NCI-H510A treated with DMSO at 0.1 percent for 48 hours (cell line): Measurements from ENCODE around the gene LMX1B.

Experiments
- DNase-seq: peaks from one replicate; lab custom pipeline; 2025; lab: John Stamatoyannopoulos, UW

LMX1B gene

DNA sequence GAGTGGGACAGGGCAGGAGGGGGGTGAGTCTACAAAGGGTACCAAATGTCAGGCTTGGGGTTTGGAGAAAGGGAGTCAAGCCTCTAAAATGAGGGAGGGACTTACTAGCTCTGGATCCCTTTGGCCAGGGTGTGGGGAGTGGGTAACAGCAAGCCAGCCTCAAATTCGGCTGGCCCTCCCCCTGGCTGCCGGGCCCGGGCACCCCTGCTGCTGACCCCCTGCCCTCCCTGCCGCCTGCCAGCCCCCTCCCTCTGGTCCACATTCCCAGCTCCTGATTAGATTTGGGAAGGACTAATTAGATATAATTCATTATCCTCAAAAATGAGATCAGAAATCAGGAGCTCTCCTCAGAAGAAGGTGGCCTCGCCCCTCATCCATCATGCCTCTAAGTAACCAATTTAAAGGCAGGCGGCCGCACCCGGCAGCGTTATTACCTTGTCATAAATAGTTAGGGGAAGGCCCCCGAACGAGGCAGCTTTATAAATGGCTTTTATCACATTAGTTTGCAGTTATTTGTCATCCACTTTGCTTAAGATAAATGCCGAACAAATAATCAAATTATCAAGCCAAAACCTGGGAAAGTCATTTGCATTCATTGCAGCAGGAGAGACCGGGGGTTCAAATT lies 44.6 kb downstream of the LMX1B start:
- no peak for DNase-seq

DNA sequence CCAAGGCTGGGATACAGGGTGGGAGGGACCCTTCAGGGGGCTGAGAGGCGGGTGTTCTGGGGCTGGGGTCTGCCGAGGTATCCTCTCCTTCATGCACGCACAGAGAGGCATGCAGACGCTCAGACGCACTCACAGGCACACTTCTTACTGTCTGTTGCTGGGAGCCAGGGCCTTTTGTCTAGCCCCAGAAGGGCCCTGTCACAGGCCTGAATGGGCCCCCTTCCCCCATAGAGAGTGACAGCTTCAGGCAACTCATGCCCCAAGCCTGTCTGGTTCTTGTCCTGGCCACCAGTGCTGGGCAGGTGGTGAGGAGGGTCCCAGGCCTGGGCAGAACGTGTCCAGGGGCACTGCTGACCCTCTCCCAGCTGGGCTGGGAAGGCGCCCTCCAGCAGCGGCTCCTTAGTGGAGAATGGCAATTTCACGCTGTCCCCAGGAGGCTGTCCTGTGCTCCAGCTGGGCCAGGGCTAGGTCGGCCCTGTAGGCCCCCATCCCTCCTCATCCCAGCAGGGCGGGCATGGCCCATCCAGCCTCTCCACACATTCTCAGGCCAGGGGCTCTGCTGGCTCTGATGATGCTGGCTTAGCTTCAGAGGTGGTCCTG lies 45.3 kb downstream of the LMX1B start:
- DNase-seq = no peak

DNA sequence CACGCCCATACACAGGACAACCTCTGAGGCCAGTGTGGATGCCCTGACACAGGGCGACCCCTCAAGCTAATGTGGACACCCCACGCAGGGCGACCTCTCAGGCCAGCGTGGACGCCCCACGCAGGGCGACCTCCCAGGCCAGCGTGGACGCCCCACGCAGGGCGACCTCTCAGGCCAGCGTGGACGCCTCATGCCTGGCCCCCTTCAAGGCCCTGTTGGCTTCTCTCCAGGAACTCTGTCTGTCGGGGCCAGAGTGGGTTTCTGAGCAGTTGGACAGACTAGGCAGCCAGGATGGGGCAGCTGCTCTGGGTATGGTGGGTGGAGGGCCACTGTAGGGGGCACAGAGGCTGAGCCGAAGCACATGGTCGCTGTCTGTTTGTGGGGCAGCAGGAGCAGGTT lies 47.4 kb downstream of the LMX1B start:
- DNase-seq = no peak

DNA sequence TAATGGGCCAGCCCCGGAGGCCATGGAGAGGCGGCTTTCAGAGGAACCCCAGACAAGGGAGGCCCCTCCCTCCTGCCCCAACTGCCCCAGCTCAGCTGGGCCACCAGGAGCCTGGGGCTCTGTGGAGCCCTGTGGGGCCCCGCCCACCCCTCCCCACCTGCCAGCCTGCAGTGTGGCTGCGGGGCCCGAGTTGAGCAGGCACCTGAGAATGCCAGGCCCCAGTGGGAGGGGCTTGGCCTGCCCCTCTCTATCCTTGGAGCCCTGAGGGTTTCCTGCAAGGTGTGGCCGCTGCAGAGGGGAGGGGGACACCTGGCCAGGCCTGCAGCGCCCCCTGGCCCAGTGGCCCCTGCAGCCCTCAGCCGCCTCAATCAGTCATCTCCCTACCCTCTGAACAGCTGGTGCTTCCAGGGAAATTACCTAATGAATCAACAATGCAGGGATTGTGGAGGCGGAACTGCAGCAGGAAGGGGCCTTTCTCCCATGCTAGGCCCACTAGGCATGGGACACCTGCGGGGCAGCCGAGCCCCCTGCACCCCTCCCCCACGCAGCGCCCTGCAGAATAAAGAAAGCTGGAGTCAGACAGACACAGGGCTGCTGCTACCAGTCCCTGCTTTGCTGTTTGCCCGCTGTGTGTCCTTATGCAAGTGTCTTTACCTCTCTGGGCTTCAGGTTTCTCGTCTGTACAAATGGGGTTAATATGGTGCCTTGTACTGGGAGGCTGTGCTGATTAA lies 48.0 kb downstream of the LMX1B start:
- DNase-seq = no peak

DNA sequence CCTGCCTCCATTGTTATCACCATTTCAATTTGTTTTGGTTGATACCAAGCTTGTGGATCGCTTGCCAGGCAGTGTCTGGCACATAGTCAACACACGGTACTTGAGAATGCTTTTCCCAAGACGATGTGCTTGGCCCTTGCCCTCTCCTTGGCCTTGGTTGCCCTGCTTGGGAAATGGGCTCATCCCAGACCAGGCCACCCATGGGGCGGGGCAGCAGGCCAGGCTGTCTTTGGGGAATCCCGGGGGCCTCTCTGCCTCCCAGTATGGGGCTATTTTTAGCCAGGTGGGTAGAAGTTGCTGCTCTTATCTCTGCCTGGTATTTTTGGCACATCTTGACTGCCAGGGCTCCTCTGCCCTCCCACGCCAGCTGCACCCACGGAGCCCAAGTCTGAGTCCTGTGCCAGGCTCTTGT lies 49.9 kb downstream of the LMX1B start:
- no peak for DNase-seq

DNA sequence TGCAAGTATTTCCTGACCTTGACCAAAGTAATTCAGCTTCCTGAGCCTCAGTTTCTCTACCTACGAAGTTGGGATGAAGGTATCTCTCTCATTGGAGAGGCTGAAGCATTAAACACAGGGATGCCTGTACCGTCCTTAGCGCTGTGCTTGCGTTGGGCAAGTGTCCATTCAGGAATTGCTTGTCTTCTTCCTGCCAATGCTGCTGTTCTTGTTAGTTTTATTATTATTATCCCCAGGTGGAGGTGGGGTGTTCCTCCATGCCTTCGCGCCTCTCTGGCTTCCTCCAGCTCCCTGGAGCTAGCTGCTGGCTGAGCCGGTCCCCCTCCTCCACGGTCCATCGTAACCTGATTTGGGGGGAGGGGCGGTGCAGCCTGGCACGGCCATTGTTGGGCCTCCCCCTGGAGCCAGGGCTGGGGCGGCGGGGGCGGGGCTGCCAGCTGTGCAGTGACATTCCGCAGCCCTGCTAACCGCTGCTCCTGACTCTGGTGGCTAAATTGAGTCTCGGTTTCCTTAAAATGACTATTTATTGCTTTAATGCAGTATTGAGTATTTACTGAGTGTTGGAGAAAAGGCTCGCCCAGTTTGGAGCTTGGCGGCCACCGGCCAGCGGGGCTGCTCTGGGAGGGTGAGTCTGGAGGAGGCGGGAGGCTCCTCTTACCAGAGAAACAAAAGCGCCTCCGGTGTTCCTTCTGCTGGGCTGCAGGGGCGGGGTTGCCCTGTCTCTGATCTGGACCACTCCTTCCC lies 51.3 kb downstream of the LMX1B start:
- DNase-seq = no peak

DNA sequence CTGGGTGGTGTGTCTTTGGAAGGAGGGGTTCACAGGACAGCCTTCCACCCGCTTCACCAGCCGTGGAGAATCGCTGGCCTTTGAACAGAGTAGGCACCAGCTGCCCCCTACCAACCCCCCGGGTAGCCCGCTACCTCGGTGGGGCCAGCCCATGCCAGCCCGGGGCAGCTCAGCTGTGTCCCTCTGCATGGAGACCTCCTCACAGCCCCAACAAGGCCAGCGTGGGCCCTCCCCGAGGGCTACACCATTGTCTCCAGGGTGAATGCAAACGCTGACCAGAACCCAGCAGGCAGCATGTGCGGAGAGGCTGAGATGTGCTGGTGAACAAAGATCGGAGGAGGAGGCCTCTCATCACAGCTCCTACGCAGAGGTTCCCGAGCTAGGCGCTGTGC lies 51.9 kb downstream of the LMX1B start:
- DNase-seq = no peak

DNA sequence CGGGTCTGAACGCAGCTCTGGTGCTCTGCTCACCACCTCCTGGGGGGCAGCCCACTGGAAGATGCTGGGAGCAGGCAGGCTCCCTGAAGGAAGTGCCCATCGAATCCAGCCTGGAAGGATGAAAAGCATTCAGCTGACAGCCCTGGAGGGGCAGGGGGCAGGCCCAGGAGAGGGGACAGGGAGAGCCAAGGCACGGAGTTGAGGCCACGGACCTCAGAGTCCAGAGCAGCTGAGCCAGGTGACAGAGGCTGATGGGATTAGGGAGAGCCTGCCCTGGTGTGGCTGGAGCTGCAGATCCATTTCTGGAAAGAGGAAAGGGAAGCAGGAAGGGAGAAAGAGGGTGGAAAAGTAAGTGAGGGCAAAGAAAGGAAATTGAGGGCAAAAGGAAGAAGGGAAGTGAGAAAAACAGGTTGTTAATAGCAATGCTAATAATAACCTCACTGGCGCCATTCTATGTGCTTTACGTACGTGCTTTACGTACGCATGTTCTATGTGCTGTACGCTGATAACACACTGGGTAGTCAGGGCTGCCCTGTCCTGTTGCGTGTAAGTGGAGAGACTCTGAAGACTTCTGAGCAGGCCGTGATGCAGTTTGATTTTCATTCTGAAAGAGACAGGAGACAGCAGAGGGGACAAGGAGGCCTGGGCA lies 52.6 kb downstream of the LMX1B start:
- DNase-seq = no peak

DNA sequence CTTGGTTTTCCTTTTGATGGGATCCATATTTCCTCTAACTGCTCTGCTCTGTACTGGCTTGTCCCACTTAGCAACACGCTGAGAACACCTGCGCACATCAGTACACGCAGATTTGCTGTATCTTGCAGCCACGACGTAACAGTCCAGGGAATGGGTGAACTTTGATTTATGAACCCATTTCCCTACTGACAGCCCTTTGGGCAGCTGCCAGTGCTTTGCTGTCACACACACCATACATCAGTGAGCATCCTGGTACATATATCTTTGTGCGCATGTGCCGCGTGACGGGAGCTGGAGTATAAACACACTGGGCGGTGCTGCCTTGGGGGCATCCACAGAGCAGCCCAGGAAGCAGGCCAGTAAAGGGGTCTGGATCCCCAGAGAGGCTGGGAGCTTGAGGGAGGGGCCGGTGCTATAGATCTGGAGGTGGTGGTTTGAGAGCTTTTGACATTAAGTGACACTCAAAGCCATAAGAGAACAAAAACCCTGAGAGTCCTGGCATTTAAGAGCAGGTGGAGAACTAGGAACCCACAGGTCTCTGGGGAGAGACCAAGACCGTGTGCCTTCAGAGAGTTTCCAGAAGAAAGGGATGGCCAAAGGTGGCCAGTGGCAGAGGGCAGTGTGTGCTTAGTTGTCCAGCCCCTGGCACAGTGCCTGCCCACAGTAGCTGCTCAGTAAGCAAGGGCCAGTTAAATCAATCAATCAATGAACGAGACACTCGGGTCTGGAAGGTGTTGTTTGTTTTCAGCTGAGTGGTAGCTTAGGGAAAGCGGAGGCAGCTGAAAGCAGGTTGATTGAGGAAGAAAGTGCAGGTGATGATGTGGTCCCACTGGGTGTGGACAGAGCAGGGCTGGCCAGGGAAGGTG lies 53.7 kb downstream of the LMX1B start:
- peak; percentile 72 for DNase-seq

DNA sequence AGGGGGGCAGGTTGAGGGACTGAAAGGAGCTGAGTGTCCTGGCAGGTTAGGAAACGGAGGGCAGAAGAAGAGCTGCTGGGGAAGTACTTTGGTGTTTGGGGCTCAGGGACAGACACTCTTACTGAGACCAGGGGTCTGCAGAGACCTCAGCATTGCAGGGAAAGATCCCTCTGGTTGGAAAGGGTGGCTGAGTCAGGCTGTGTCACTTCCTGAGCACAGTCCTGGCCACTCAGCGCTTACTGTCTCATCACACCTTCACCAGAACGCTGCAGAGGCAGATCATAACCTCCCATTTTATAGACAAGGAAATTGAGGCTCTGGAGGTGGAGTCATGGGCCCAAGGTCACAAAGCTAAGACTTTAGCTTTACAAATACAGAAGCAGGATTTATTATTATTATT lies 54.3 kb downstream of the LMX1B start:
- no peak for DNase-seq

DNA sequence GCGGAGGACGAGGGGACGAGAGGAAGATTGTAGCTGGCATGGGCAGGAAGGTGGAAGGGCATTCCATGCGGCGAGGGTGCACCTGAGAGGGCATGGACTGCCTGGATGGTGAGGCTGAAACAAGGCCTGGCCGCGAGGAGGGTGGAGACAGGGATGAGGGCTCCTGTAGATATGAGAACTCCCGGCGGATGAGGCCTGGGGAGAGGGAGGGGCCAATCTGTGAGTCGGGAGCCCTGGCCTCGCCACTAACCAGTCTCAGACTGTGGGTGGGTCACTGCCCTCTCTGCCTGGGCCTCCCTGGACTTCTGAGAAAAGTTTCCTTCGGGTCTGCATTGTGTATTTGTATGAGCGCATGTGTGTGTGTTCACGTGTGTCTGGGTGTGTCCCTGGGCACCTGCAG lies 55.4 kb downstream of the LMX1B start:
- no peak for DNase-seq

DNA sequence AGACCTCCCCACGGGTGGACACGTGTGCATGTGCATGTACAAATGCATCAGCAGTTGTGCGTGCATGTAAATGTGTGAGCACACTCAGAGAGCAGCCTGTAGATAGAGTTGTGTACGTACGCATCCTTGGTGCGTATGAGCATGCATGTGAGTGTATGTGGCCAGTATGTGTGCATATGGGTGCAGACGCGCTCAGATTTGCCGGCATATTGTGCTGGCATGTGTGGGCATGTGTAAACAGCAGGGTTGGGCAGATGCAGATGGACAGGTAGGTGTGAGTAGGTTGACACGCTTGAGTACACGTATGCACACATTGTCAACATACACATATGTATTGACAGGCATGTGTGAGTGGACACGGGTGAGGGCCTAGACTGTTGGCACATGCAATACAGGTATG lies 56.5 kb downstream of the LMX1B start:
- no peak for DNase-seq

DNA sequence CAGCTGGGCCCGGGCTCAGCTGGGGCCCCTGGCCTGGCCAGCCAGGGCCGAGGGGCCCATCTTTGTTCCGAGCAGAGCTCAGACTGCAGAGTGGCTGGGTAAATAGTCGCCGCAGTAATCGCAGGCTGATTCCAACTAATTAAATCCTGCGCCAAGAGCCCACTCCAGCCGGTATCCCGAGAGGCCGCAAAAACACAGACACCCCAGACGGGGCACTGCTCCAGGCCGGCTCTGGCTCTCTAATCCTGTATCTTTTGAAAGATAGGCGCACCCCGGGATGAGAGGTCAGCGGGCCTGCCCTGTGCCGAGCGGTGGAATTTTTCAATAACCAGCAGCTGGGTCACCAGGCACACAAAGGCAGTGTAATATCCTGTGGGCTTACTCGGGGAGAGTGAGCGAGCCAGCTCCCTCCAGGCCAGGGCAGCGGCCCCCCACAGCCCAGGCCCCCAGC lies 57.7 kb downstream of the LMX1B start:
- DNase-seq = peak; percentile 26

DNA sequence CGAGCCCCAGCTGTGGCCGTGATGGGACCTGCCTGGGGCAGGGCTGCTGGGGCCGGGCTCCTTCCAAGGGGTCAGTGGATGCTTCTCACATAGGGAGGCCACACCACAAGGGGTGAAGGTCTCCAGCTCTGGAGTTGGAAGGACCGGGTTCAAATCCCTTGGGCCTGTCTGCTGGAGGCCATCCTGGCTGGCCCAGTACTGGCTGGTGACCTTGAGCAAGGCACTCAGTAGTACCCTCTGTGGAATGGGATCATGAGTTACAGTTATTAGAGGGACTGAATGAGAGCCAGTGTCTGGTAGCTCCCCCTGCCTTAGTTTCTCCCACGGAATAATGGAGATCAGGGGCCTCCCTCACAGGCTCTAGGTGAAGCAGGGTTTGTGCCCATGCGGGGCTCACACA lies 58.3 kb downstream of the LMX1B start:
- no peak for DNase-seq

DNA sequence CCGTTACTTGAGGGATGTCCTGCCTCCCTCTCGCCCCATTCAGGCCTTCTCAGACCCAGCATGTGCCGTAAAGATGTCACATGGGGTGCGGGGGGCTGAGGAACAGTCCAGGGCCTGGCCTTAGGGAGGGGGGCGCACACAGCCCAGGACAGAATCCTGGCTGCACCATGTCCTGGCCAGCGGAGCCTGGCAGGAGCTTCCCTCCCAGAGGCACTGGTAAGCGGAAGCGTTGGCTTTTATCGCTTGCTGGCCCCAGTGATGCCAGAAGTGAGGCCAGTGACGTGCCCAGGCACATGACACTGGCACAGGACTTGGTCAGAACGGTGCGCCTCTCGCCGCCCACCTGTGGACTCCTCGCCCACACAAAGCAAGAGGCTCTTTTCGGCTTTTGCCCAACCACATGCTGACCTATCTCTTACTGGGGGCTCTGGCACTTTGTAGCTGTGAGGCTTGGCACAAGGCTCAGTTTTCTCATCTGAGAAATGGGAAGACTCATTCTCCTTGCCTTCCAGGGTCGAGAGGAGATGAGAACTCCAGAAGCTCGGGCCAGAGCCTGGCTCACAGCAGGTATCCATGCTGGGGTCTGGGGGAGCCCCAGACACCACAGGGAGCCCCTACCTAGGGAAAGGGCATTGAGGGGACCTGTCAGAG lies 59.0 kb downstream of the LMX1B start:
- DNase-seq = no peak

DNA sequence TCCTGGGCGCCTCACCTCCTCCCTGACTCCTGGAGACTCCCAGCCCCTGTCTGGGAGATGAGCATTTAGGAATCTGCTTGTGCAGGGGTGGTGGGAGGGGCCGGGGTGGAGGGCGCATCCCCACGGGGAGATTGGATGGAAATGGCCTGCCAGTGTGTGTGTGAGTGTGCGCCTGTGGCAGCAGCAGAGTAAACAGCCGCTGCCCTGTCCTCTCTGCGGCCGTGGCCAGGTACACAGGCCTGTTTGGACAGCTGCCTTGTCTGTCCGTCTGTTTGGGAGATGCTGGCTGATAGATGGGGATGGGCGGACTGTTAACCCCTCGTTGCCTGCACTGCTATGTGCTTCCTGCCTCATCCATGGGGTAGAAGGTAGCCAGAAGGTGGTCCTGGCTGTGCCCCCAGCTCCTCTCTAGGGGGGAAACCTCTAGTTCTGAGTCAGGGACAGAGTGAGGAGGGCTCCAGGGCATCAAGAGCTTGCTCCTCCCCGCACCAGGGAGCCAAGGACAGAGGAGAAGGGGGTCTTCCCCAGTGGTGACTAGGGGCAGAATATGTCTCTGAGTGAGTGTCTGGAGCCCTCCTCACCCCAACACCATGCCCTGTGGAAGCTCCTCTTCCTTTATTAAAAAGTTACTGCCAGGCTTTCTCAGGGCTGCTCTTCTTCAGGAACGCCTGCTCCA lies 60.1 kb downstream of the LMX1B start:
- DNase-seq = peak; percentile 79

DNA sequence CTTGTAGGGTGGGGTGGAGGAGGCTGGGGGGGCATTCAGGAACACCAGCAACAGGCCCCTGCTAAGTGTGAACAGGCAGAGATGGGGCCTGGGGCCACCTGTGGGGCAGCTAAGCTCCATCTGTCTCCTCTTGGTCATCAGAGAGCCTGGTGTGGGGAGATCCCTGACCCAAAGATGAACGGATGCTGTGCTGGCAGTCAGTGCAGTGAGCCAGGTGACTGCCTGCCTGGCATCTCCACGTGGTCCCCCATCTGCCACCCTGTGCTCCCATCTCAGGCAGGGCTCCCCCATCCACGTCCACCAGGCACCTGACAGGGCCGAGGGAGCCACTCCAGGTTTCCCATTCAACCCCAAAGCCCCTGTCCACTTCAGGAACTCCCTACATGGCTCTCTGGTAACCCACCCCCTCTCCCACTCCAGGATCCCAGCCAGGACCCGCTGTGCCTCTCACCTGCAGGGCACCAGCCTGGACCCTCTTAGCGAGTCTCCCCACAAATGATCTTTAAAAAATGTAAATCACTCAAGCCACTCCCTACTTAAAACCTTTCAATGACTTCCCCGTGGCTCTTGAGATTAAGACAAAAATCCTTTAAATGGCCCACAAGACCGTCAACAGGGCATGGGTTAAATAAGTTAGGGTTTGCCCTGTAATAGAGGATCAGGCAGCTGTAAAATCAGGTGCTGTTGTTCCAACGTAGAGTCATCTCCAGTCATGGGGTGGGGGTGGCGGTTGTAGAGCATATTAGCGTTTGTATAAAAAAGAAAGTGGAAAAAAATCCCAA lies 60.8 kb downstream of the LMX1B start:
- DNase-seq = no peak

DNA sequence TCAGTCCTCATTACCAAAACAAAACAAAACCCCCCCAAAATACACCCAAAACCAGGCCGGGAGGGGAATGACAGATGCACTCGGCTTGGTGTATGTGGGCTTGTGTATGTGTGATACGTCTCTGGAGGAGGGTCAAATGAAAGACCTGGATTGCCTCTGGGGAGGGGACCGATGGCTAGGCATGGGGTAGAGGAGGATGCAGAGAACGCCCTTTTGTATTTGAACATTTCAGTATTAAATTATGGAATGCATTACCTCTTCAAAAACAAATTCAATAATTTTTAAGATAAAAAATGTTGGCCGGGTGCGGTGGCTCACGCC lies 61.4 kb downstream of the LMX1B start:
- DNase-seq = no peak

DNA sequence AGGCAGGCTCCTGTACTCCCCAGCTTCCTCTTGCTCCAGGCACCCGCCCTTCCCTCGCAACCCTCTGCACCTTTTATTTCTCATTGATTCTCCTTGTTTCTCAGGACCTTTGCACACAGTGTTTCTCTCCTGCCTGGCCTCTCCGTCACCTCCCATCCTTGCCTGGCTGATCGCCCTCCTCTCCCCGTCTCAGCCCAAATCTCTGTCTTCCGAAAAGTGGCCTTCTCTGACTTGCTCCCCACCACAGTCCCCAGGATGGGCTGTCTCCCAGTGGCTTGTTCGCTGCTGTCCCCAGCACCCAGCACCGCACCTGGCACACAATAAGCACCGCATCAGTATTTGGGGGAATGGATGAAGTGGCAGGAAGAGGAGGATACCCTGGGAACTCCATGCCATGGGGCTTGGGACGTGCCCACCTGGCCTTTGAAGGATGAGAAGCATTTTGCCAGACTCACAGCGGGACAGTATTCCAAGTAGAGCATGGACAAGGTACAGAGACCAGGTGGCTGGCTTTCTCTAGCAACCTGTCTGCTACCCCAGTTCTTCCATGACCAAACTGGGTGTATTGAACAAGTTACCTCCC lies 62.5 kb downstream of the LMX1B start:
- no peak for DNase-seq
